HG02884 (cell line): ENCODE data around the gene GPC5.
"Not testable (repeated sequence)": the region's sequence is repeated elsewhere in the genome, so short reads cannot be mapped to it uniquely, and the experiment has no call there.

Source experiments
- ATAC-seq: cut with Tn5 transposase; IDR thresholded peaks from one replicate; pipeline ENCODE4 v1.9.1; 2021; ENCODE audit warnings: mild to moderate bottlenecking, moderate library complexity; ENCODE audit not compliant: unreplicated experiment

GPC5 gene

DNA sequence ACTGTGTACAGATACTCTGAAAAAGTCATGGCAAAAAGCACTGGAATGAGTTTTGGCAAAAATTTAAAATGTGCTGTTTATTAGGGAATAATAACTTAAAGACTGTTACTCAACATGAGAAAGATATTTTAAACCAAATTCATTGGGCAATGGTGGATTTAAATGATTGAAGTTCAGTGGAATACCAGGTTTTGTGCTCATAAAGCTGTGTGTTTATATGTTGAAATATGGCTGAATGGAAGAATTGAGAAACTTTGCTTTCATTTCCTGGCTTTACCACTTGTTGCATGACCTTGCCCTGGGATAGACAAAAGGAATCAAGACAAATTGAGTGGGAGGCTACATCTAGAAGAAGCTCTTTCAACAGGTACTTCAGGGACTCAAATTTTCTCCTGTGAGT lies 246.4 kb downstream of the GPC5 start:
- ATAC-seq: no peak

- ATAC-seq: no peak
These were observed 249.1 kb downstream of the GPC5 start for GRCh38 chr13:91647361-91647990.

- ATAC-seq: no peak
These were observed 249.6 kb downstream of the GPC5 start for GRCh38 chr13:91648012-91648411.

- ATAC-seq: no peak
These were observed 251.0 kb downstream of the GPC5 start for GRCh38 chr13:91649456-91649855.

- no peak for ATAC-seq
These were observed 254.2 kb downstream of the GPC5 start for GRCh38 chr13:91652404-91653301.

GRCh38 chr13:91655731-91656130 lies 257.3 kb downstream of the GPC5 start:
- no peak for ATAC-seq

GRCh38 chr13:91657283-91657682 lies 258.9 kb downstream of the GPC5 start:
- ATAC-seq: no peak

DNA sequence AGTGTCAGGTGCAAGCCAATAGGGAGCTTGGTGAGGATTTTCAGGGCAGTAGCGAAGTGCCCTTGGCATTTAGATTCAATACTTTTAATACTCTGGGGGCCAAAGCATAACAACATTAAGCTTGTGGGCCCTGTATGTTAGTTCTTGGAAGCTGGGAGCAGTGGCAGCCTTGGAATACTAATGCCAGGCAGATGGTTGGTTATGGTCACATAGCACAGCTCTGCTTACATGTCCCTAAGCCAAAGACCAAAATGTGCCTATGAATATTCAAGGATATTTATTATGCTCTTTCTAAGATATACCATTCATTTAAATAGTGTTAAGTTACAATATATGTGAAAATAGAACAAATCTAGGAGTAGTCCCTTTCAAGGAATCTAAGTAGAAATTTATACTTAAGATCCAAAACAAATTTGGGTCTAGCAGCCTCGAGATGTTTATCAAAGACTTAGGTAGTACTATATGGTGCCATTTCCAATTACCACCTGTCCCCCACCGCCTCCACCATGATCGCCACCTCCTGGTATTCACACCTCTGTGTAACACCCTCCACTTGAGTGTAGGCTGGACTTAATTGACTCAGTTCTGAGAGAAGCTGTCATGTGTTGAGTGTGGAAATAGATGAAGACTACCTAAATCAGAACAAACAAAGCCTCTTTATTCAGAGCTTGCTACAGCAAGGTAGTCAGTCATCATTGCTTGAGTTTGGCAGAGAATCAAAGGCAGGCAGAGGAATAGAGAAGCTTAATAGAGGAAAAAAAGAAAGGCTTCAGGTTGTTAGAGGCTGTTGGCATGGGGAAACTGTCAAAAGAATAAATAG lies 261.0 kb downstream of the GPC5 start:
- no peak for ATAC-seq

- no peak for ATAC-seq
These were observed 261.6 kb downstream of the GPC5 start for GRCh38 chr13:91660076-91660415.

- peak; percentile 56 for ATAC-seq
These were observed 263.5 kb downstream of the GPC5 start for GRCh38 chr13:91661692-91662490.

- no peak for ATAC-seq
These were observed 265.6 kb downstream of the GPC5 start for GRCh38 chr13:91664039-91664438.

GRCh38 chr13:91667486-91667885 lies 269.1 kb downstream of the GPC5 start:
- ATAC-seq: no peak

DNA sequence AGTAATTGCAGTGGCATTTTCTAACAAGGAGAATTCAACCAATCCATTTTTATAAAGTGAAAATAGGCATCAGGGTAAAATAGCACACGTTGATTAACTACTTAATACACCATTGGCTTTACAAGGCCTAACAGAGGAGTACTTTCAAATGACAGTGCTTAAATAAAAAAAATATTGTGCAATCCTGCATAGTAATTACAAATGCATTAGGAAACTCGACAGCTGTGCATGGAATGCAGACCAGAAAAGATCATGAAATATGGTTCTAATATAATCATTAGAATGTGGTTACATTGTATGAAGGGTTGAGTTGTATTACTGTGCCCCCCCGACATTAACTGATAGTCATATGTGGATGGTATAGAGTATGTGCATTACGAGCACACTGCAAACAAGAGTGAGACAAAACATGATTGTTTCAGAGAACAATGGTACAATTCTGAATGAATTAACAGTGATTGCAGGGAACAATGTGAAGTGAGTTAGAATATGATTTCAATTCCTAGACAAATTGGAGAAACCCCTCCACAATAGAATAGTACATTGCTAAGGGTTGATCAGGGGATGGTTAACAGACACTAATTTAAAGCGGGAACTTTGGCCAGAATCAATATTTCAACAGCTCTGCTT lies 270.6 kb downstream of the GPC5 start:
- no peak for ATAC-seq

GRCh38 chr13:91674347-91674746 lies 275.9 kb downstream of the GPC5 start:
- not testable (repeated sequence) for ATAC-seq

DNA sequence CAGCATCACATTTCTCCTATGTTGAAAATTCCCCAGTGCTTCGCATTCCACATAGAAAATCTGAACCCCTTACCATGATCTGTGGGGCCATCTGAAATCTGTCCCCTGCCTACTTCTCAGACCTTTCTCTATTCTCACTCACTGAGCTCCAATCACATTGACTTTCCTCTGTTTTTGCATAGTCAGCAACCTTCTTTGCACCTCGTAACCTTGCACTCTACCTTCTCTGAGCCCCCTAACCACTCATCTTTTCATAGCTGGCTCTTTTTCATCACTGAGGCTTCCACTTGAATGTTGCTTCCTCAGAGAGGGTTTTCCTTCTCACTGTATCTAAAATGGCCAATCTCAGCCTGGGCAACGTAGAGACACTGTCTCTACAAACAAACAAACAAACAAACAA lies 286.3 kb downstream of the GPC5 start:
- ATAC-seq: no peak

DNA sequence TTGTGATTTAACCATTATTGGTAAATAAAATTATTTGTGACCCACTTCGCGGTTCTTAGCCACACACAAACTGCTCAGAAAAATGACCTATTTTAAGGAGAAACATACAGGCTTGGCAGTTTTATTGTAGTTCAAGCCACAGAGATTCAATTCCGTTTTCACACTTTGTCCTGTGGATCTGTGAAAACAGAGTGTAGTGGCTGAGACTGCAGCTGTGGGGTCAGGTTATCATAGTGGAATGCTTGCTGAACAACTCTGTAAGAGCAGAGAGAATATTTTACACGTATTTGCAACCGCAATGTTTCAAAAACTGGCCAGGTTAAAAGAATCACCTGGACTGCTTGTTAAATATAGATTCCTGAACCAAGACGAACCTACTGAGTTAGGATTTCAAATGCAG lies 292.5 kb downstream of the GPC5 start:
- no peak for ATAC-seq

DNA sequence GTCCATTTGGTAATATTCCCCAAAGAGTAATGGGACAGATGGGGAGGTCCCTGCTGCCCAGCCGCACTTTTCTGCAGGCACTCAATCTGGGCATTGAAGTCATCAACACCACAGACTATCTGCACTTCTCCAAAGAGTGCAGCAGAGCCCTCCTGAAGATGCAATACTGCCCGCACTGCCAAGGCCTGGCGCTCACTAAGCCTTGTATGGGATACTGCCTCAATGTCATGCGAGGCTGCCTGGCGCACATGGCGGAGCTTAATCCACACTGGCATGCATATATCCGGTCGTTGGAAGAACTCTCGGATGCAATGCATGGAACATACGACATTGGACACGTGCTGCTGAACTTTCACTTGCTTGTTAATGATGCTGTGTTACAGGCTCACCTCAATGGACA lies 295.0 kb downstream of the GPC5 start:
- ATAC-seq: no peak

GRCh38 chr13:91698308-91698707 lies 299.9 kb downstream of the GPC5 start:
- no peak for ATAC-seq

DNA sequence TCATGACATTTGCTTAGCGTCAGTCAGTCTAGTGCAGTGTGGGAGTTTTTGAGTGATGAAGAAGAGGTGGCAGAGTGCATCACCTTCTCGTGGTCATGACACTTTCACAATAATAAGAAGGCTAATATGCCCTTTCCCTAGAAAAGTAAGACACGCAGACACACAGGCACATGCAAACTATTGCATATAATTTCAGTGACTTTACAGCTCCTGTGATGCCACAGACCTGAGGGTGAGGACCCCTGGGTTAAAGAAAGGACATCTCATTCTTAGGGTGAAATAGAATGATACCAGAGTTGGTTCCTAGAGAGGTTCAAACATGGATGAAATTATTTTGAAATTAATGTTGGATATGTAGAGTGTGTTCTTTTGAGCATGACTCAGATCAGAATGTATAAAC lies 300.3 kb downstream of the GPC5 start:
- ATAC-seq: no peak

DNA sequence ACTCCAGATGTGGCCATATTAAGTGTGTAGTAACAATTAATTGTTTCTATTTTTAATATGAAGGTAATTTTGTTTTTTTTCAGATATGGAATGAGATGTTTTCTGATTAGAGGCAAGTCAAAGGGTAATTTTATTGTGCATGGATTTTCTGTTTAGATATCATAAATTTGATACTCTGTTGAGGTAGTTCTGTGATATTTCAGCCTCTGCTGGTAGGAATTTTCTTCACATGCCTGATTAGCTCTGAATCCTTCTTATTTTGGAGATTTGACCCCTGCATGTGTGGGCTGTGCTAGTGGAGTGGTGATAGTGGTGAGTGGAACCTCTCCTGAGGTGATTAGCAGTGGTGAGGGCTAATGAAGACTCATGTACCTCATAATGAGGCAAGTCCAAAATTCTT lies 301.4 kb downstream of the GPC5 start:
- ATAC-seq: no peak
